CD4-positive, alpha-beta T cell treated with Interferon gamma for 1 hour (primary cell): ENCODE results near the gene SORCS3.

Source experiments
- DNase-seq: peaks from one replicate; pipeline ENCODE4 v3.0.0-alpha.2; 2020

SORCS3 gene

DNA sequence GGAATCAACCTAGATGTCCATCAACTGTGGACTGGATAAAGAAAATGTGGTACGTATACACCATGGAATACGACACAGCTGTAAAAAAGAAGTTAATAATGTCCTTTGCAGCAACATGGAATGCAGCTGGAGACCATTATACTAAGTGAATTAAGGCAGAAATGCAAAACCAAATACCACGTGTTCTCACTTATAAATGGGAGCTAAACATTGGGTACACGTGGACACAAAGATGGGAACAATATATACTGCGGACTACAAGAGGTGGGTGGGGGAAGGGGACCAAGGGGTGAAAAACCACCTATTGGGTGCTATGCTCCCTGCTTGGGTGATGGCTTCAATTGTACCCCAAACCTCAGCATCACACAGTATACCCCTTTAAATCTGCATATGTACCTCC lies 385.5 kb downstream of the SORCS3 start:
- no peak for DNase-seq

DNA sequence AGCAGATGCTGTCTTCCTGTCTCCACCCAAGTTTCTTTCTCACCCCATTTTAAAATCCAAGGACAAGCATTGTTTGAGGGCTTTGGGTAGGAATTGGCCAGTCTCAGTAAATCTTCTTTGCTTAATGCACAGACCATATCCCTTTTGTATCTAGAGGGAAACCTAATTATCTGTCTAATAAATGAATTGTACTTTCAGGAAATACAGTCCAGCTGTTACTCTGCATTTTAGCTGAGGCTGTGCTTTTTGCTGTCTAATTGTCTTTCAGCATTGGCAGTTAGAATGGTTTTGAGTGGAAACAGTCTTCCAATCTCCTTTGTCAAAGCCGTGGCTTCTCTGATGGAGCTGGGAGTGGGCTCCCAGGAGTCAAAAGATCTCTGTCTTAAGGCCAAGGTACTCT lies 388.2 kb downstream of the SORCS3 start:
- no peak for DNase-seq

DNA sequence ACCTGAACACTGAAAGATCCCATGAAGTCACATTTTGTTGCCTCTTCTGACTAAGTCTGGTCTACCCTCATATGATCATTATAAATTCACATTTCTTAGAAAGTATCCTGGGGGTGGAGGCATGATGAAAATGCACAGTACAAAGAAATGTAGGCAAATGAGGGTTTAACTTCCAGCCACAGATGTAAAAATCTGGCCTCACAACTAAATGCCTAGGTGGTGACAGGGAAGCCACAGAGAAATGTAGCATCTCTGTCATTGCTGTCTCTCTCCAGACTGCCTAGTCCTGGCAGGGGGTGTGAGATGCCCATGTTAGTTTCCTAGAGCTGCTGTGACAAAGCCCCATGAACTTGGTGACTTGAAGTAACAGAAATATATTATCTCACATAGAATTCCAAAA lies 395.9 kb downstream of the SORCS3 start:
- no peak for DNase-seq

DNA sequence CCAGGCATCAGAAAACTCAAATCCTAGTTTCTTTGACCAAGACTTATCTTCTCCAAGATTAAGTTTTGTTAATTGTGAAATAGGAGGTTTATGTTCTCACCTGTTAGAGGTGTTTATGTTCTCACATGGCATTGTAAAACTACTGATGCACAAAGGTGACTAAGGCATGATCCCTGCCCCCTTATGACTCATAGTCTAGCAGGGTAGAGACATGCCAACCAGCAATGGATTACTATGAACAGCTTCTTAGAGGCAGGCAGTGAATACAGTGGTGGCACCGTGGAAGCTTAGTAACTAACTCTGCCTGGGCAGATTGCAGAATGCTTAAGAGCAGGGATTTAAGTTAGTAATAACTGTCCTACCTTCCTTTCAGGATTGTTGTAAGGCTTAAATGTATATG lies 400.9 kb downstream of the SORCS3 start:
- no peak for DNase-seq

DNA sequence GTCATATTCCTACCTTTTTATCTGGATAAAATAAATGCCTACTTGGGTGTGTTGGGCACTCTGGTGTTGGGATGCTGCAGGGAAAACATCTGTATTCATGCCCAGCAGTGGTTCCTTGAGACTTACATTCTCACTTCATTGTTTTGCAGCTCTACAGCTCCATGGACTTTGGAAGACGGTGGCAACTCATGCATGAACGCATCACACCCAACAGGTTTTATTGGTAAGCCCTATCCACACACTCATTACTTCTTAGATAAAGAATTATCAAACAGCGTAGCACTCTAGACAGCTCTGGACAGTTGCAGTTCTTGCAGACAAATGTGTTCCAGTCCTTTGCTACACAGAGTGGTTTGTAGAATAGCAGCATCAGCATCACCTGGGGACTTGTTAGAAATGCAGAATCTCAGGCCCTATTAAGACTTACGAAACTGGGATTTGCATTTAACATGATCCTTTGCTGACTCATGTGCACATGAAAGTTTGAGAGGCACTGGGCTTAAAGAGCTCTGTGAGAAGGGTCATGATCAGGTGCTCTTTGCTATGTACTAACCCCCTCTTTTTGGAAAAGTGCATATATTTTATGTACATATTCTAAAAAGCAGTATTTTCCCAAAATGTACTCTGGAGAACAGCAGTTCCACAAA lies 401.9 kb downstream of the SORCS3 start:
- no peak for DNase-seq

DNA sequence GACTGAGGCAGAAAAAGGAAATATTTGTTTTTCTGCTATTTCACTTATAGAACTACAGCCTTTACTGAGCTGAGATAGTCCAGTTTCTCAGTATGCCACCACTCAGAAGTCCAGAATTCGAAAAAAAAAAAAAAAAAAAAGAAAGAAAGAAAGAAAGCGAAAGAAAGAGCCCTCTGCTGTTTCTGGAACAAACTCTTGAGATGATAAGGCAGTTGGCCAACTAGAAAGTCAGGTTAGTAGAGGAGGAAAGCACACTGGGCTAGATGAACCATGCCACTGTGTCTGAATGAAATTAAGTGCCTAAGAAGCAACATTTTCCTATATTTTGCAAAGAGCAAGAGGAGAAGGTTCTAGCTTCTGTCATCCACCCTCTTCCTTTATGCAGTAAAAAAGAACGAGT lies 403.8 kb downstream of the SORCS3 start:
- no peak for DNase-seq

DNA sequence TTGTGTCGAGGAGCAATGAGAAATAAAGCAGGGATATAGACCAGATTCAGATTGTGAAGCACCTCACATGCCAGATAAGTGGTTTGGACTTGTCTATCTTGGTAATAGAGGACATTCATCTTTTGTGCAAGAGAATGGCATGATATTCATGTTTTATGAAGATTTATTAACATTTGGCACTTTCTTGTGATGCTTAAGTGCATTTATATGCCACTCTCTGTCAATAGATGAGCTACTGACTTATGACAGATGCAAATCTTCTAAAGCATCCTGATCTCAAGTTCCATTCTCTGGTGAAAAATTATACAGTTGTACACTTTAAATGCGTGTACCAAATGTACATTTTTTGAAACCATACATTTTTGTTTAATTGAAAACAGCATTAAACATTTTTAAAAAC lies 415.3 kb downstream of the SORCS3 start:
- DNase-seq = no peak

DNA sequence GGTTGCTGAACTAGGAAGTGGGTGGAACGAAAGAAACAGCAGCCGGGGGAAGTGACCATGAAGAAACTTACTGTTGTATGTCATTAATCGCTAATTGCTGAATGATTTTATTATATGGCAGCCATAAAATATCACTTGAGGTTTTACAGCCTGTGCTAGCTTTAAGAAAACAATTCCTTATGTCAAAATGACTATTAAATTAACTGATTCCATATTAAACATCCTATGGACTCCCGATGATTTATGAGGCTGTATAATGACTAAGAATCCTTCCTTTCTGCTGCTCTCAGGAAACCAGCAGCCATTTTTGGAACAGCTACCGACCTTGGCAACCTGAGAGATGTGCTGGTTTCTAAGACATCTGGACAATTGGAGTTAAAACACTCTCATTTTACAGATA lies 421.9 kb downstream of the SORCS3 start:
- no peak for DNase-seq

DNA sequence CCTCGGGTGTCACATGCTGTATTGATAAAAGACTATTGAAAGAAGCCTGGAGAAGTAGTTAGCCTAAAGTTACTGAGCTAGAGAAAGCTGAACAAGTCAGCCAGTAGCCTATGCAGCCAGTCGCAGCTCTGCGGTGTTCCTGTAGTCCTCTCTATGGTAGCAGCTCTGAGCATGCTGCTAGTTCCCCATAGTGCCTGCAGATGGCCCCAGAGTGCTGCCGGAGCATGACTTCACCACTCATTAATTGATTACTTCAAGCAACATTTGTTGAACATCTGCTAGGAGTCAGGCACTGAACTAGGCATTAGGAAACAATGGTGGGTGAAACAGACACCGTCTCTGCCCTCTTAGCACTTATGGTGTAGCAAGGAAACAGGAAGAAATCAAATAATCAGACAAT lies 422.7 kb downstream of the SORCS3 start:
- DNase-seq = no peak

DNA sequence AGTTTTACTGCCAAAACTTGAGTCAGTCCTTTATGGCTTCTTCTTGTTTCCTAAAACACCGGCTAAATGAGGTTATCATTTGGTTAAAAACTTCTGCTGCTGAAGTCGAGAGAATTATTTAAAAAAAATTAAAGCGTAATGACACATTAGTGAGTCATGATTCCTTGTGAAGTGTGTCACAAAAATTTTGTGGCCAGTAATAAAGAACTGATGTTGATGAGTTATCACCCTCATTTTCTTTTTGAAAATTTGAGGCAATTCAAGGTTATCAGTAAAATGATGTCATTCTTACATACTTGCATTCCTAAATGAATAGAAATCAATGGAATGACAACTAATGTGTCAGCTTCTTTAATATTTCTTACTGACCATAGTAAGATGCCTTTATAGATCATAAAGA lies 427.4 kb downstream of the SORCS3 start:
- DNase-seq = no peak

DNA sequence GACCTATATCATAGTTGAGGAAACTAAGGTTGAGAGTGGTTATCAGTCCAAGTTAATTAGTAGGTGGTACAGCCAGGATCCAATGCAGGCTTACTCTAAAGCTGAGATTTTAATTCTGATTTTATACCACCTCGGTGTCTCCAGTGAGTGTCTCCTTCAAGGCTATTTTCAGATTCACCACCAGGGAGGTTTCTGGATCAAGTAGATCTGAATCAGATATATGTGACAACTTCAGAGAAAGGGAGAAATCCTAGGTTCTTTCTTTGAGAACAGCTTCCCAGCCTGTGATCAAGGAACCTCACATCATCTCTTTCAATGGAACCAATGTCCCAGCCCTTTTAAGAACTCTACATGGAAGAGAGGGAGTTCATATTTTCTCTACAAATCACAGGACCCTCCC lies 429.2 kb downstream of the SORCS3 start:
- no peak for DNase-seq

DNA sequence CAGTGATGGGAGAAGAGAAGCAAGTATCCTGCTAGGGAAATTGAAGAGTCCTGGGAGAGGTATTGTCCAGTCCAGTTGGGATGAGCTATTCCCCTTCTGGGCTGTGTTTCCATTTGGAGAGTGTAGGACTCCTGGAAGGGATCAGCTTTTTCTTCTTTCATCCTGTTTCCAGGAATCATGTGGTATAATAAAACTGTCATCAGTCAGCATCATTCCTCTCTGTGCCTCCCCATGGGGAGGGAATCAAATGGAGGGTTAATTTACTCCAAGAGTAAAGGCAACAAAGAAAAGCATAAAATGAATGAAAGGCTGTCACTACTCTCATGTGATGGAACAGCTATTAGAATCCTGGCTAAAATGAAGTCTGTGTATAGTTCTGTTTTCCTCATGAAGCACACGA lies 429.9 kb downstream of the SORCS3 start:
- no peak for DNase-seq

DNA sequence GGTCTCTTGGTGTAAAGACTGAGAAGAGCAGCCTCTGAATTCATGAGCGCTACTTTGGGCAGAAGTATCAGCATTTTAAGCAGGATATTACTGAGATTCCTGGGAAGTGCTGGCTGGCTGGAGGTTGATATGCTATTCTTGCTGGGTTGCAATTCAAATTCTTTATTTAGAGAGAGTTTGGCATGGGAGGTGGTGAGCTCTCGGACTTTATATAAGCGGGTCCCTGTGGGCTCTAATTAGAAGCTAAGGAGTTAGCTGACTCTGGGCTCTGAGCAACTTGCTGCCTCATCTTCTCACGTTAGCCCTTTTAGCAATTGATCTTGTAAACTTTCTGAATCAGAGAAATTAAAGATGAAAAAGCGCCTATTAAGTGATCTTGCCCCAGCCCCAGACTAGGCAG lies 430.9 kb downstream of the SORCS3 start:
- no peak for DNase-seq

DNA sequence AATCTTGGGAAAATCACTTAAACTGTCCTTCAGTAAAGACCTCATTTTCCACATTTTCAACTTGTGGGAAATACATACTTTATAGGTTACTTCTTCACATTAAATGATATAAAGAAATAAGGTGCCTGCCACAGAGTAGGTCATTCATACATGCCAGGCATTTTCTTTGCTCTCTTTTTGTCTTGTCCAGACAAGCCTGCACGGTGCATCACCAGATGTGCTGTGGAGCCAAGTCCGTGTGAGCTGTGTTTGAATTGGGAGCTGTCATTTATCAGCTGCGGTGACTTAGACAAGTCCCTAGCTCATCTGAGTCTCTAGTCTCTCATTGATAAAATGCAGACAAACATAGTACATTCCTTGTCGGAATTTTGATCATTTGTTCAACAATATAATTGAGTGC lies 432.9 kb downstream of the SORCS3 start:
- DNase-seq = no peak

DNA sequence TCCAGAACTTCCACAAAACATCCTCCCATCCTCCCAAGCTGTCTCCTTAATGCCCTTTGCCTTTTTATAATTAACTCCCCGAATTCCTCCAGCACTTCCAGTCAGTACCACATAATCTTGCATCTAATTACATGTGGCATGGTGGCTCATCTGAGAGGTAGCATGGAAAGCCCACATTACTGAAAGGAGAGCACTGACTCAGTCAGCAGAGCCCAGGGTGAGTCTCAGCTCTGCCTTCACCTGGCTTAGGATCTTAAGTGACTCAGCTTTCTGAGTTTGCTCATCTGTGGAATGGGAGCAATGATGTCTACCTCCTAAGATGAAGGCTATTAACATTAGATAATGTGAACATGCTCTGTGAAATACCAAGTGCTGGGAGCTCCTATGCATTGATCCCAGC lies 433.9 kb downstream of the SORCS3 start:
- DNase-seq = no peak

DNA sequence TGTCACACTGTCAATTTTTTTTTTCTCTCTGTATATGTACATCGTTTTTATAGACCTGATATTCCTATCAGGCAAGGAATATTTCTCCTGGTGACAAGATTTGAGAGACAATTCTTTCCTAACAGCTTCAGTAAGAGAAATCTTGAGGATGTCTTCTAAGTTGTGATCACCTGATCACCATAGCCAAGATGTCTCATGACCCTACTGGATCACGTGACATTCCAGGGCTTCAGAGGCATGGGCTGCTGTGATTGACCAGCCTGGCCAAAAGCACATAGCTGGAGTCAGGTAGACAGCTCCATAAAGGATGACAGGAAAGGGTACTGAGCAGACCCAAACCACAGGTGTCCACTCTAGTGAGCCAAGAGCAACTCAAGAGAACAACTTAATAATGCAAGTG lies 444.9 kb downstream of the SORCS3 start:
- no peak for DNase-seq

DNA sequence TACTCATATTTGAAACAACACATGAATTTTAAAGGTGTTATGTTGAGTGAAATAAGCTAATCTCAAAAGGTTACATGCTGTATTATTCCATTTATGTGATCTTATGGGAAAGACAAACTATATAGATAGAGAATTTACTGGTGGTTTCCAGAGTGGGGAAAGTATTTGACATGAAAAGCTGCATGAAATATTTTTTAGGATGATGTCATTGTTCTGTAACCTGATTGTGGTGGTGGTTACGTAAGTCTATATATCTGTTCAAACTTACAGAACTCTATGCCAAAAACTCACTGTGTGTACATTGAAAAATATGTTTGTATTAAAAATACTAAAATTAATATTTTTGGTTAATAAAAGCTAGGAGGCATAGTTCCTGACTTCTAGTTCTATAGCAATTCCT lies 453.0 kb downstream of the SORCS3 start:
- no peak for DNase-seq

DNA sequence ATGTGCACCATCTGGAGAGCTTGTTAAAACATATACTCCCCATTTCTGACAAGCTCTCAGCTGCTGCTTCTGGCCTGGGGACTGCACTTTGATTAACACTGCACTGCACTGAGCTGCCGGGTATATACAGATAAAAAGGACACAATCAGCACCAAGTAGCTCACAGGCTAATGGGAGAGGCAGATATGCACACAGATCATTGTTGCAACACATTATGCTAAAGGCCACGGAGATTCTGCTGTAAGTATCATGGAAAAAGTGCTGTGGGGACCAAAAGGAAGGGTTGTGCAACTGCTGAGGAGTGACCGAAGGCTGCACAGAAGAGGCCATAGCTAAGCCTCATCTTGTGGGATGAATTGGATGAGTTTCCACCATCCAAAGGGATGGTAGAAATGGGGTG lies 455.2 kb downstream of the SORCS3 start:
- DNase-seq = no peak

DNA sequence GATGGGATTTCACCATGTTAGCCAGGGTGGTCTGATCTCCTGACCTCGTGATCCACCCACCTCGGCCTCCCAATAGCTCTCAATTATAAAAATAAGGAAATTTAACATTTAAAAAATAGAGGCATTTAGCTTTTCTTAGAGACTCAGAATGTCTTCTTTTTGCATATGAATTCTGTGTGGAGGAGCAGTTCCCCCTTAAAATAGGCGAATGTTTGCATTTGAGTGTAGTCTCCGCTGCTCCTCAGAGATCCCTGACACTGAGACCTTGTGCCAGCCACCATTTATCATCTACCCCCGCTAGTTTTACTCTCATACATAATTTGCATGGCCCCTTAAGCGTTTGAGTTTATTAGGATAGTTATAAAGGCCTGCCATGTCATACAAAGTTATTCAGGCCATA lies 461.9 kb downstream of the SORCS3 start:
- no peak for DNase-seq

DNA sequence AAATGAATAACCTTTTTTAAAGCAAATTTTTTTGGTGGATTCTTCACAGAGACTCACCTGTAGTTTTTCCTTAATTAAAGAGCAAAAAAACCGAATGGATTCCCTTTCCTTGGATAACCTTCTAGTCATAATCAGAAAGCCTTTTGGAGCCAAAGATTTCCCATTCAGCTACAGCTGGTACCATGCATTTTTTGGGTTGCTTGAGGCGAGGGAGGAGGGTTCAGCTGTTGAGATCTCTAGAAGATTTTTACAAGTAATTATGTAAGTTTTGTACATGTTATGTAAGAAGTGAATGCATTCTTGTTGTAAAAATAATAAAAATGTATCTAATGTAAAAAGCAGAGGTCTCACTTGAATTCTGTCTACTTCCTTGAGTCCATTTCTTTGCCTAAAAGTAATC lies 463.2 kb downstream of the SORCS3 start:
- DNase-seq = no peak

DNA sequence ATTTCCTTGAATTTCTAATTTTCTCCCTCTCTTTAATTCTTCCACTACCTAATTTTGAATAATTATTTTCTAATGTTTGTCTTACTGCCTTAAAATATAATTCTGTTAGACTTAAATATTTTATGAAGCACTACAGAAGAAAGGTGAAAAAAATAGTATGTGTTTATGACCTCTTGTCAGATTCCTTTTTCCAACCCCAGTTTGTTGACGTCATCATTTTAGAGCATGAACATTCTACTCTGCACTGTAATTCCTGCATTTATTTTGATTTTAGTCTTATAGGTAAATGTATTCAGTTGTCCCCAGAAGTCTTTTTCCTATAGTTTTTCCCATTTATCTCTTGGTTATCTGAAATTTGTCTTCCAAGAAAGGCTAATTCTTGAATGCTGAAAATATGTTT lies 468.1 kb downstream of the SORCS3 start:
- no peak for DNase-seq

DNA sequence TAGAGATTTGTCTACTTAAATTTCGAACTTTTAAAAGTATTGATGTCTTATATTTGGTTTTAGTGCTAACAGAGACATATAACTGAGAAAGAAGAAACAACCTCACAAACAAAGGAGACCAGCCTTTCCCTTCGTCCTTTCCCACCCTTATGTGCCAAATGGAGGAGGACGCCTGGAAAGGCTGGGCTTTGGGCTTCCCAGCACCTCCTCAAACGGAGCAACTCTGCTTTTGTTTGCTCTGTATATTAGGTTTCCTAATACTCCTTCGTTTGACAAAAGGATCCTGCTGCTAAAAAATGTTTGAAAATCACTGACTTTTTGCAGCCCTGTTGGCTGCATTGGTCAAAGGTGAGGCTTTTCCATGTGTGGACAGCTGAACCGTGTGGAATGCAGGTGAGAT lies 471.8 kb downstream of the SORCS3 start:
- DNase-seq = no peak

DNA sequence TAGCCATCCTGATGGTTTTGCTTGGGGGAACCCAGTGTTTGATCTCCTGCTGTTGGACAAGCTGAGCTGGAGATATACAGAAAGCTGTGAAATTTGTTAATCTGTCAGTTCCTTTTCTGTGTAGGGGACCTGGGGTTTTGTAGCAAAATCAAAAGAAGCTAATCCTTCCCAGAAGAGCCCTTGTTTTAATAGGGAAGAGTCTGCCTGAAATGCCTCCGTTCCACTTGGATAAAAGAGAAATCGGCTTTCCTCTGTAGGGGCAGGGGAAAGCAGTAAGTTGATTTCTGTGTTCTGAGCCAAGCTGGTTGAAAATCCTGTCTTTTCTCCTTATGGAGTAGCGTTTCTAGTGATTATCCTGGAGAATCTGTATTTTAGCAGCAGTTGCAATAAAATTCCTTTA lies 472.6 kb downstream of the SORCS3 start:
- no peak for DNase-seq

DNA sequence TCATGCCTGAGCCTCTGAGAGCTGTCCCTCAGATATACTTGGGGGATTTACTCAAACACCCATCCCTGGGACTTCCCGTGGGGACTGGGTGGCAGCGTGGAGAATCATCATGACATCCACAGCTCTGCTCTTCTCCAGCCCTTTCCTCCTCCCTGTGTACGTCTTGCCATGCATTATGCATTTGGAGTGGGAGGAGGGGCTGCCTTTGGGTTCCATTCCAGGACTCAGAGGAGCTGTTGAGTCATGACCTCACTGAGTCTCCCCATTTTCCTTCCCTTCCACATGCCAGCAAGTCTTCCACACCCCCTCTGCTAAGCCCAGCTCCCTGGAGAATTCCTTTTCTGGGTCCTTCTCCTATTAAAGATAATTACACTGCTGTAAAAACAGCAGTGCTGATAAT lies 480.7 kb downstream of the SORCS3 start:
- DNase-seq = no peak

DNA sequence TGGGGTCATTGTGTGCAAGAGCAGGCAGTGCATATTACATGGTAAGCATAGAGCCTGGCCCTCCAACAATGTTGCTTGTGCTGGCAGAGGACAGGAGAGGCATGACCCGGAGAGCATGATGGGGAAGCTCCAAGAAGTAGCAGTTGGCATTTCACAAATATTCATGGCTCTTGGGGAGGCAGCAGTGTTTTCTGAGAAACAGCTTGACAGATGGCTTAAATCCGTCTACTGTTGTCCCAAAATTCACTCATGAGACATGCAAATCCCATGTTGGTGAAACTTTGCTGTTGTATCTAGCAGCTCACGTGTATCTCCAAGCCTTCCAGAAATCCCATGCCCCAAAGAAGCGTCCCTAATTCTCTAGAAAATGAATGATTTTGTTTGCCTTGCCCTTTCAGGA lies 487.0 kb downstream of the SORCS3 start:
- no peak for DNase-seq

DNA sequence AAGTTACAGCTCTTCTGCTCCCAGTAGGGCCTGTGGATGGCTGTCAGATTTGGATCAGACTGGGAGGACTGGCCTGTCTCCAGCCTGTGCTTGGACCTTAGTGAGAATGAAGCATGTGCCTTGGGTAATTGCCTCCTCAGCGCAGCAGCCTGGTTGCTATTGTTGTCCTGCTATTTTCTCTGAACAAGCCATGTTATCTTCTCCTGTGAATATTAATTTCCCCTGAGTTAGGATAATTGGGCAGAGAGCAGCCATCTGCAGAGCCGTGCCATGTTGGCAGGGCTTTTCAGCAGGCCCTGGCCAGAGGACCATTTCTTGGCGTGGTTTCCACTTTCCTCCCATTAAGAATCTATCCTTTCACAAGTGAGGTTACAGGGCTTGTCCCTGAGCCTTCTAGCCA lies 497.3 kb downstream of the SORCS3 start:
- no peak for DNase-seq
